Stomach smooth muscle (tissue), 2 donors: ENCODE results near the gene KCTD15.
"Not testable (repeated sequence)": the region's sequence is repeated elsewhere in the genome, so short reads cannot be mapped to it uniquely, and the experiment has no call there.

Experiments
- H3K27ac ChIP-seq: one replicate; pipeline ENCODE4 v1.7.0; 2013; ENCODE audit warnings: mild to moderate bottlenecking, low read length, inconsistent platforms
- H3K27me3 ChIP-seq, 2 donors: one replicate each; pipeline ENCODE4 v1.7.0; 2013; ENCODE audit warnings: low read length in 2 of 2; ENCODE audit not compliant: insufficient read depth in 2 of 2, control insufficient read depth in 1 of 2
- H3K36me3 ChIP-seq, 2 donors: one replicate each; pipeline ENCODE4 v1.7.0; 2013; ENCODE audit warnings: low read length in 2 of 2; ENCODE audit not compliant: control insufficient read depth in 2 of 2, insufficient read depth in 2 of 2
- H3K4me1 ChIP-seq: one replicate; pipeline ENCODE4 v1.7.0; 2013; ENCODE audit warnings: low read length; ENCODE audit not compliant: control insufficient read depth, insufficient read depth
- H3K4me3 ChIP-seq, 2 donors: one replicate each; pipeline ENCODE4 v1.7.0; 2013; ENCODE audit warnings: low read length in 2 of 2
- H3K9ac ChIP-seq, 2 donors: one replicate each; pipeline ENCODE4 v1.7.0; 2013; ENCODE audit warnings: low read length in 2 of 2, mild to moderate bottlenecking in 1 of 2
- H3K9me3 ChIP-seq, 2 donors: one replicate each; pipeline ENCODE4 v1.7.0; 2013; ENCODE audit warnings: low read length in 2 of 2; ENCODE audit not compliant: control insufficient read depth in 2 of 2
- donor health status: healthy.
- donor health status: Pancreatic carcinoma.

The KCTD15 gene

DNA sequence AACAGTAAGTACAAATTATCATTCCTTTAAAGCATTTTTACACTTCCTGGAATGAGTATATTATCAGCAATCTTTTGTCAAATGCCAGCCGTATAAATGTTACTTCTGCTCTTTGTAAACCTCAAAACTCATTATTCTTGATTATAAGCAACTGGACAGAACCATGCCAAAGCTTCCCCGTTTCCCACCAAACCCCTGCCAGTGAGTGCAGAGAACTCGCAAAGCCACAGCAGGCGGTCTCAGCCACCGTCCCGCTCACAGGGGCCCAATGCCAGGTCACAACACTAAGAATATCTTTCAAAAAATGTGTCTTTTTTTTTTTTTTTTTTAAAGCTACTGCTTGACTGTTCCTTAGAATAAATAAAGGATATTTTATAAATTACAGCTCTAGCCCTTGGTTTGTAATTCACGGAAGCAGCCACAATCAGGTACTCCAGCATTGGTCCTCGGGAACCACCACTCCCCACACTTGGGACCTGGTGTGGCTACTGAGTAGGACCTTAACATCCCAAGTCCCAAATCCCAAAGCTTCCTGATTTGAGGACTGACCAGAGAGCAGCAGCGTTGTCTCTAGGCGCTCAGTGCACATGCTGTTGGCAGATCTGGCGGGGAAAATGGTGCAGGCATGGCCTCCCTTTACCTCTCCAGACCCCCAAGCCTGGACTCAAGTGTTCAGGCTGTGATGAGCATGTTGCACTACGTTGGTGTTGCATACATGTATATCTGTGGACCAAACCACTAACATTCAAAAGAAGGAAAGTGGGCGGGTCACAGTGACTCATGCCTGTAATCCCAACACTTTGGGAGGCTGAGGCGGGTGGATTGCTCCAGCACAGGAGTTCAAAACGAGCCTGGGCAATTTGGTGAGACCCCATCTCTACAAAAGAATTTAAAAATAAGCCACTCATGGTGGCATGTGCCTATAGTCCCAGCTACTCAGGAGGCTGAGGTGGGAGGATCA is 19.0 kb downstream of the KCTD15 start:
- H3K4me3 ChIP-seq = no peak overlapping the region
- no peak overlapping the region for H3K27ac ChIP-seq
- H3K4me1 ChIP-seq = peaks cover 19% of the 10 kb centered on the region
- no peaks in the 10 kb centered on the region for H3K9me3 ChIP-seq
- peaks cover 9 to 12% of the 10 kb centered on the region in 2 donors for H3K36me3 ChIP-seq
- H3K9ac ChIP-seq = no peak overlapping the region
- no peaks in the 10 kb centered on the region for H3K27me3 ChIP-seq

DNA sequence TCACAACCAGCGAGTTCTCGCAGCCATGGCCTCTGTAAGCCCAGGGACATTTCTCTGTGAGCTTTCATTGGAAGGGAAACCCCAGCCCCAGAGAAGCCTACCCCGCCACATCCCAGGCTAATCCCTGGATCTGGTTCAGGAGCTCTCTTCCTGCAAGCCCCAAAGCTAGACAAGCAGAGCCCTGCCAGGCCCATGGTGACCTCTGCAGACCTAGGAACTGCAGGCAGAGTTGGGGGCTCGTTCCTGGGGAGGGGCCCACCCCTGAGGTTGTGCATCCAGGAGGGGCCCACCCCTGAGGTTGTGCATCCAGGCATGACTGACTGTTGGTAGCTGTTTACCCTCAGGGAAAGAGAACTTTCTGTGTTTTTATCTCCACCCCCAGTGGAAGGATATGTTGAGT is 21.7 kb downstream of the KCTD15 start:
- Histone ChIP-seq H3K27me3 (no peaks in the 10 kb centered on the region), H3K9me3 (no peaks in the 10 kb centered on the region), H3K4me3 (no peak overlapping the region), H3K4me1 (peaks cover 21% of the 10 kb centered on the region), H3K27ac (no peak overlapping the region), H3K9ac (no peak overlapping the region), H3K36me3 (peaks cover 0 to 3% of the 10 kb centered on the region in 2 donors)

DNA sequence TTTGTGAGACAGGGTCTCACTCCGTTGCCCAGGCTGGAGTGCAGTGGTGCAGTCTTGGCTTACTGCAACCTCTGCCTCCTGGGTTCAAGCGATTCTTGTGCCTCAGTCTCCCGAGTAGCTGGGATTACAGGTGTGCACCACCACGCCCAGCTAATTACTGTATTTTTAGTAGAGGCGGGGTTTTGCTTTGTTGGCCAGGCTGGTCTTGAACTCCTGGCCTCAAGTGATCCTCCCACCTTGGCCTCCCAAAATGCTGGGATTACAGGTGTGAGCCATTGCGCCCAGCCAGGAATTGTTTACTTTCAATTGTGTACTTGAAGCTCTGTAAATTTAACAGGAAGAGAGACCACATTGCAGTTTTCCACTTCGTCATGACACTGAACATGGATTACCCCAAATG is 22.4 kb downstream of the KCTD15 start:
- H3K9ac ChIP-seq = peak overlapping the region in 1 of 2 donors; percentile 51
- not testable (repeated sequence) for H3K9me3 ChIP-seq, H3K4me3 ChIP-seq, H3K36me3 ChIP-seq, H3K27me3 ChIP-seq
- H3K27ac ChIP-seq = peak overlapping the region; percentile 37
- H3K4me1 ChIP-seq = peaks cover 21% of the 10 kb centered on the region

DNA sequence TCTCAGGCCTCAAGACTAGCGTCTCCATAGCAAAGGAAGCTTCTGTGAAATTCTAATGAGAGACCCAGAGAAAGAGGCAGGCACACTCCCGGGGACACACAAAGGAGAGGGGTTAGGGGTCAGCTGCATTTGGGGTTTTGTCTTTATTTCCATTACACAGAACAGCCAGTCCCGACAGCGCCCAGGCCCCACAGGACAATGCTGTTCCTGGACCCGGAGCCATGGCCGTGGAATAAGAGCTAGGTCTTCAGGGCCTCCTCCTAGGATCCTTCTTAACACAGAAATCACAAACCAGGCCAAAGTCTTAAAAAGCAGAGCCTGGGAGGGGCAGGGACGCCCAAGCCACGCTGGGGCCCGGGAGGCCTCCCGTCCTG is 22.8 kb downstream of the KCTD15 start:
- peak overlapping the region; percentile 51 to 58 for H3K9ac ChIP-seq
- peak overlapping the region; percentile 37 for H3K27ac ChIP-seq
- H3K27me3 ChIP-seq = no peaks in the 10 kb centered on the region
- peaks cover 0 to 3% of the 10 kb centered on the region in 2 donors for H3K36me3 ChIP-seq
- H3K4me1 ChIP-seq = peaks cover 19% of the 10 kb centered on the region
- H3K4me3 ChIP-seq = peak overlapping the region; percentile 60 to 71
- H3K9me3 ChIP-seq = no peaks in the 10 kb centered on the region

DNA sequence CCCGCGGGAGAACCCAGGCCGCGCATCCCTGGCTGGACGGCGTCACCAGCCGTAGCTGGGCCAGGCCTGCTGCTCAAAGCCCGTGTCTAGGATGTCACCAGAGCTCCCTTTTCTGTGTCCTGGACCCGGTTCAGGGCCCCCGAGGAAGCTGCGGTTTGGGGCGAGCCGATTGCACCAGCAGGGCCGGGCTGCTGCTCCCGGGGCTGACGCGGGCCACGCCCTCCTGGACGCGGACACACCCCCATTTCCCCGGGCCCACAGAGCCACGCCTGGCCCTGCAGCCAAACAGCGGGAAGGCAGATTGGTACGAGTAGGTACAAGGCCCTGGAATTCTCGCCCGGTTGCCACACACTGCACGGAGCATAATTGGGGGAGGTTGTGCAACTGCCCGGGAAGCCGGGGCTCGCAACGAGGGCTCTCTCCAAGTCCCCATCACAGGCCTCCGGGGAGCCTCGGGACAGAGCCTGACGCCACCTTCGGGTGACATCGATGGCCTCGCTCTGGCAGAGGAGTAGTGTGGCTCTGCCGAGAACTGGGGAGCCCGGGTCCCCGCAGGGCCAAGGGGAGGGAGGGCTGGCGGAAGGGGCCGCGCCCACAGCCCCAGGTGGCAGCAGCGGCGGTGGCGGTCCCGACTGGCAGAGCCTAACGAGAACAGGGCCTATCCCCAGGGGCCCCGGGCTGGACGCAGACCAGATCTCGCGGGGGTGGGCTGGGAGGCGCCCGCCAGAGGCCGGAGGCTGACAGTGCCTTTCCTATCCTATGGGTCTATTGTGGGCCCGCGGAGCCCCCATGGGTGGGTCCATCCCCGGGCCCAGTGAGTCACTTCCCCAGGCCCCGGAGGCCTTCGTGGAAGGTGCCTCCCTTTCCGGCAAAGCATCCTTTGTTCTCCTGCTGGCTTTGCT is 23.5 kb downstream of the KCTD15 start:
- H3K9me3 ChIP-seq = no peaks in the 10 kb centered on the region
- H3K36me3 ChIP-seq = peaks cover 0 to 3% of the 10 kb centered on the region in 2 donors
- peak overlapping the region; percentile 60 to 71 for H3K4me3 ChIP-seq
- no peaks in the 10 kb centered on the region for H3K27me3 ChIP-seq
- H3K4me1 ChIP-seq = peaks cover 16% of the 10 kb centered on the region
- H3K27ac ChIP-seq = peak overlapping the region; percentile 37
- H3K9ac ChIP-seq = peak overlapping the region; percentile 51 to 58

DNA sequence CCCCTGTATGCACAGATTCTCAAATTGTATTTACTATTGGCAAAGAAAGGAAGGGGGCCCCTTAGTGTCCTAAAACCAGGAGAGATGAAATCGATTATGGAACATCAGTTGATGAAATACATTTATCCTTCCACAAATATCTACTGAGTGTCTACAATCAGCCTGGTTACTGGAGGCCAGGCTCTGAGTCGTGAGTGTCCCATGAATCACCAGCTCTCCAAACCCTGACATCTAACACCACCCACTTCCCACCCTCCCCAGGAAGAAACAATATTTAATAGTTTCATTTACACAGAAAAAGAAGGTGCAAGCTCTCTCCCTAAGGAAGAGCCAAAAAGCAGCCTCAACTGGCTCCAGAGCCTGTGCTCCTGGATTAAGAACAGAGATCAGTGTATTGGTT is 25.2 kb downstream of the KCTD15 start:
- Histone ChIP-seq H3K4me1 (peaks cover 16% of the 10 kb centered on the region), H3K4me3 (no peak overlapping the region), H3K27ac (no peak overlapping the region), H3K9me3 (no peaks in the 10 kb centered on the region), H3K9ac (no peak overlapping the region), H3K27me3 (no peaks in the 10 kb centered on the region), H3K36me3 (no peaks in the 10 kb centered on the region)

DNA sequence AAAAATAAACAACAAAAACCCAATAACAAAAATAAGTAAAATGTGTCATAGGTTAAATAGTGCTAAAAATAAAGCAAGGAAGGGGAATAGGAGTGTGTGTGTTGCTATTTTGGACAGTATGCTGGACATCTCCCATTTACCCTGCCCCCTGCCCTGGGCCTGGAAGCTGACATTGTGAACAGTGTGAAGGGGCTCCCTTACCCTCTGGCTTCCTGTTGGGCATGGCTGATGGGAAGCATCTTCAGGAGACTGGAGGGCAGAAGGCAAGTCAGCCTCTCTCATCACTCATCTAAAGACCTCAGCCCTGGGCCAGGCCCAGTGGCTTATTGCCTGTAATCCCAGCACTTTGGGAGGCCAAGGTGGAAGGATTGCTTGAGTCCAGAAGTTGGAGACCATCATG is 26.7 kb downstream of the KCTD15 start:
- Histone ChIP-seq H3K27ac (no peak overlapping the region), H3K27me3 (no peaks in the 10 kb centered on the region), H3K4me3 (no peak overlapping the region), H3K9ac (no peak overlapping the region), H3K9me3 (no peaks in the 10 kb centered on the region), H3K36me3 (no peaks in the 10 kb centered on the region), H3K4me1 (peaks cover 16% of the 10 kb centered on the region)

DNA sequence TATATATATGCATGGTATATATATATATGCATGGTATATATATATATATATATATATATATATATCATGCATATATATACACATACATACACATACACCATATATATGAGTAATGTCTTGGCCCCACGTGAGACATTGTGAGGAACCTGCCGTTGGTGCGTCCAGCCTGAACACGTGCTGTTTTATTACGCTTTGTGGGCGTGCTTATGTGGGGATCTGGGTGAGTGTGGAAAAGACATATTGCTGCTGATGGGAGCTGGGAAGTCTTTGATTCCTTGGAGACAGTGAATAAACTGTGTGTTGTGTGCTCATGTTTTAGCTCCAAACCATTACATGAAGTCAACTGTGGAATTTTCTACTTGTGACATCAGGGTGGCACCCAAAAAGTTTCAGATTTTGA is 28.9 kb downstream of the KCTD15 start:
- Histone ChIP-seq H3K9me3 (no peaks in the 10 kb centered on the region), H3K36me3 (no peaks in the 10 kb centered on the region), H3K27me3 (no peaks in the 10 kb centered on the region), H3K9ac (no peak overlapping the region), H3K27ac (no peak overlapping the region), H3K4me3 (no peak overlapping the region), H3K4me1 (peaks cover 4% of the 10 kb centered on the region)

DNA sequence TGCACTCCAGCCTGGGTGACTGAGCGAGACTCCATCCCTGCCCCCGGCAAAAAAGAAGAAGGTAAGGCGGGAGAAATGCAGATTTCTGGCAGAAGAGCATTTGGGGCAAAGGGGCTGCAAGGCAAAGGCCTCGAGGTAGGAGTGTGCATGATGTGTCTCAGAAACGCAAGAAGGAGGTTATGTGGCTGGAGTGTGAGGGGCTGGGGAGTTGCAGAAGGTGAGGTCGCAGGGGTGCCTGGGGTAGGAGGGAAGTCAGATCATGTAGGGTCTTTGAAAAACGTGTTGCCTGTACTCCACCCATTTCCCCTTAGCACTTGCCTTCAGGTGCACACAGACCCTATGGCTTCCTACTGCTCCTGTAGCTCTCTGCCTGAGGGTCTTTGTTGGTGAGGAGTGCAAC is 29.9 kb downstream of the KCTD15 start:
- Histone ChIP-seq H3K4me1 (no peaks in the 10 kb centered on the region), H3K4me3 (no peak overlapping the region), H3K9me3 (no peaks in the 10 kb centered on the region), H3K9ac (no peak overlapping the region), H3K27me3 (no peaks in the 10 kb centered on the region), H3K36me3 (no peaks in the 10 kb centered on the region), H3K27ac (no peak overlapping the region)

DNA sequence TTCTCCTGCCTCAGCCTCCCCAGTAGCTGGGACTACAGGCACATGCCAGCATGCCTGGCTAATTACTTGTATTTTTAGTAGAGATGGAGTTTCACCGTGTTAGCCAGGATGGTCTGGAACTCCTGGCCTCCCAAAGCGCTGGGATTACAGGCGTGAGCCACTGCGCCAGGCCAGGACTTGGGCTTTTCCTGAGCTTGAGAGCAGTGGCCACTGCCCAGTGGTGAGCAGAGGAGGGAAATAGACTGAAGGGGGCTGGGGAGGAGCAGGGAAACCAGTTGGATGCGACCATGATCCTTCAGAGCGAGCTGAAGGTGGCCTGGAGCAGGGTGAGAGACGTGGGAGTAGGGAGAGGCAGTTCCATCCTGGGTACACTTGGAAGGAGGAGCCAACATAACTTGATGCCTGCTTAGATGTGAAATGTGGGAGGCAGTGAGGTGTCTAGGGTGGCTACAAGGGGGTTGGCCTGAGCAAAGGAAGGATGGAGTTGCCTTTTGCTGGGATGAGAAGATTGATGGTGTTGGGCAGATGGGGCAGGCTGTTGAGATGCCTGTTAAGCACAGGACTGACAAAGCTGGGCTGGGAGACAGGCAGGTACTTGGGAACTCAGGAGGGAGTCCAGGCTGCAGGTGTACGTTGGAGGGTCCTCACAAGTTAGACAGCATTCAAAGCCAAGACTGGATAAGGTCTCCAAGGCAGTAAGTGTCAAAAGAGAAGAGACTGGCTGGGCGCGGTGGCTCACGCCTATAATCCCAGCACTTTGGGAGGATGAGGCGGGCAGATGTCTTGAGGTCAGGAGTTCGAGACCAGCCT is 31.8 kb downstream of the KCTD15 start:
- Histone ChIP-seq H3K4me3 (no peak overlapping the region), H3K9ac (no peak overlapping the region), H3K36me3 (no peaks in the 10 kb centered on the region), H3K9me3 (no peaks in the 10 kb centered on the region), H3K4me1 (no peaks in the 10 kb centered on the region), H3K27ac (no peak overlapping the region), H3K27me3 (peaks cover 3 to 5% of the 10 kb centered on the region in 2 donors)
